BLaER1 (cell line): ENCODE data around the gene GOLGA1.
"Not testable (repeated sequence)": the region's sequence is repeated elsewhere in the genome, so short reads cannot be mapped to it uniquely, and the experiment has no call there.

ENCODE experiments used
- H3K27ac ChIP-seq: shearing (Covaris generic); formaldehyde crosslinking; 2 replicates; pipeline ENCODE4 v1.8.1; 2022
- H3K27me3 ChIP-seq: shearing (Covaris generic); formaldehyde crosslinking; 2 replicates; pipeline ENCODE4 v1.8.1; 2022
- H3K36me3 ChIP-seq: shearing (Covaris generic); formaldehyde crosslinking; 2 replicates; pipeline ENCODE4 v1.8.1; 2022
- H3K4me1 ChIP-seq: shearing (Covaris generic); formaldehyde crosslinking; 2 replicates; pipeline ENCODE4 v1.8.1; 2022
- H3K4me2 ChIP-seq: shearing (Covaris generic); formaldehyde crosslinking; 2 replicates; pipeline ENCODE4 v1.8.1; 2022
- H3K4me3 ChIP-seq: shearing (Covaris generic); formaldehyde crosslinking; 2 replicates; pipeline ENCODE4 v1.8.1; 2022
- H3K9ac ChIP-seq: shearing (Covaris generic); formaldehyde crosslinking; 2 replicates; pipeline ENCODE4 v1.8.1; 2022
- H3K9me3 ChIP-seq: shearing (Covaris generic); formaldehyde crosslinking; 2 replicates; pipeline ENCODE4 v1.8.1; 2022
- H4K20me1 ChIP-seq: shearing (Covaris generic); formaldehyde crosslinking; 2 replicates; pipeline ENCODE4 v1.8.1; 2022
- Cebpa-rat ChIP-seq: shearing (Covaris generic); IDR thresholded peaks from 2 replicates; pipeline ENCODE4 v1.8.1; 2022

GOLGA1 gene

GRCh38 chr9:124854161-124854560 lies 86.7 kb downstream of the GOLGA1 start:
- no peaks in the 10 kb centered on the region for H3K27me3 ChIP-seq
- no peak overlapping the region for H3K4me2 ChIP-seq
- no peaks in the 10 kb centered on the region for H3K9me3 ChIP-seq
- no peak overlapping the region for H3K4me3 ChIP-seq
- peaks cover 32% of the 10 kb centered on the region for H3K36me3 ChIP-seq
- no peak overlapping the region for H3K27ac ChIP-seq
- peaks cover 50% of the 10 kb centered on the region for H4K20me1 ChIP-seq
- H3K9ac ChIP-seq = no peak overlapping the region
- TF ChIP-seq Cebpa-rat = no peak
- H3K4me1 ChIP-seq = peaks cover 32% of the 10 kb centered on the region

GRCh38 chr9:124853605-124854143 lies 87.2 kb downstream of the GOLGA1 start:
- H3K4me3 ChIP-seq = peak overlapping the region; percentile 56; the same call in 1 of the 2 replicates
- H3K27ac ChIP-seq = no peak overlapping the region
- H3K27me3 ChIP-seq = no peaks in the 10 kb centered on the region
- no peaks in the 10 kb centered on the region for H3K9me3 ChIP-seq
- H3K36me3 ChIP-seq = peaks cover 27% of the 10 kb centered on the region
- H3K9ac ChIP-seq = peak overlapping the region; percentile 48; the same call in 1 of the 2 replicates
- H3K4me2 ChIP-seq = peak overlapping the region; percentile 91
- H4K20me1 ChIP-seq = peaks cover 45% of the 10 kb centered on the region
- H3K4me1 ChIP-seq = peaks cover 27% of the 10 kb centered on the region
- TF ChIP-seq Cebpa-rat = no peak

GRCh38 chr9:124852829-124853531 lies 87.9 kb downstream of the GOLGA1 start, which contains the start of gene WDR38:
Gene WDR38, plus strand, starts transcription at chr9:124853460. Its CDS starts 72 bp downstream, at chr9:124853532.
- Histone ChIP-seq H4K20me1 (peaks cover 38% of the 10 kb centered on the region), H3K4me3 (peak within 1 kb of the TSS; percentile 56), H3K27me3 (no peaks in the 10 kb centered on the region), H3K36me3 (peaks cover 20% of the 10 kb centered on the region), H3K9ac (peak within 1 kb of the TSS; percentile 48; the same call in 1 of the 2 replicates), H3K4me2 (peak within 1 kb of the TSS; percentile 91), H3K9me3 (no peaks in the 10 kb centered on the region), H3K27ac (no peak within 1 kb of the TSS), H3K4me1 (peaks cover 23% of the 10 kb centered on the region)
- TF ChIP-seq Cebpa-rat = no peak

- Histone ChIP-seq H3K27ac (no peak overlapping the region), H3K4me1 (peaks cover 23% of the 10 kb centered on the region), H3K9me3 (no peaks in the 10 kb centered on the region), H3K27me3 (no peaks in the 10 kb centered on the region), H4K20me1 (peaks cover 31% of the 10 kb centered on the region), H3K4me2 (peak overlapping the region; percentile 91), H3K36me3 (peaks cover 13% of the 10 kb centered on the region), H3K9ac (0 out of 2 replicates have a peak overlapping the region, but pooled peaks have one; percentile 48), H3K4me3 (peak overlapping the region; percentile 56)
- no peak for TF ChIP-seq Cebpa-rat
These were observed 88.6 kb downstream of the GOLGA1 start for GRCh38 chr9:124852121-124852828.

- H3K9me3 ChIP-seq = no peaks in the 10 kb centered on the region
- H3K27me3 ChIP-seq = no peaks in the 10 kb centered on the region
- H3K36me3 ChIP-seq = no peaks in the 10 kb centered on the region
- no peak overlapping the region for H3K4me3 ChIP-seq
- H3K4me2 ChIP-seq = no peak overlapping the region
- H3K4me1 ChIP-seq = peaks cover 23% of the 10 kb centered on the region
- TF ChIP-seq Cebpa-rat = no peak
- no peak overlapping the region for H3K9ac ChIP-seq
- peaks cover 8% of the 10 kb centered on the region; the same call in 1 of the 2 replicates for H4K20me1 ChIP-seq
- no peak overlapping the region for H3K27ac ChIP-seq
These were observed 91.1 kb downstream of the GOLGA1 start for GRCh38 chr9:124849801-124850200.

GRCh38 chr9:124846969-124847368 lies 93.9 kb downstream of the GOLGA1 start:
- Histone ChIP-seq H4K20me1 (no peaks in the 10 kb centered on the region), H3K9me3 (no peaks in the 10 kb centered on the region), H3K9ac (no peak overlapping the region), H3K4me1 (peaks cover 12% of the 10 kb centered on the region), H3K36me3 (no peaks in the 10 kb centered on the region), H3K4me2 (no peak overlapping the region), H3K27ac (no peak overlapping the region), H3K27me3 (no peaks in the 10 kb centered on the region), H3K4me3 (no peak overlapping the region)
- no peak for TF ChIP-seq Cebpa-rat

GRCh38 chr9:124846467-124846866 lies 94.4 kb downstream of the GOLGA1 start:
- not testable (repeated sequence) for H3K27ac ChIP-seq, H3K27me3 ChIP-seq, H3K9me3 ChIP-seq, H4K20me1 ChIP-seq, H3K4me2 ChIP-seq, H3K4me3 ChIP-seq, H3K9ac ChIP-seq, H3K36me3 ChIP-seq, H3K4me1 ChIP-seq

GRCh38 chr9:124844291-124844690 lies 96.6 kb downstream of the GOLGA1 start:
- Histone ChIP-seq H3K27me3 (no peaks in the 10 kb centered on the region), H3K9ac (no peak overlapping the region), H3K4me3 (no peak overlapping the region), H4K20me1 (no peaks in the 10 kb centered on the region), H3K9me3 (no peaks in the 10 kb centered on the region), H3K4me1 (no peaks in the 10 kb centered on the region), H3K4me2 (no peak overlapping the region), H3K27ac (no peak overlapping the region), H3K36me3 (no peaks in the 10 kb centered on the region)
- TF ChIP-seq Cebpa-rat = no peak

GRCh38 chr9:124843456-124844034 lies 97.3 kb downstream of the GOLGA1 start:
- H3K4me2 ChIP-seq = no peak overlapping the region
- TF ChIP-seq Cebpa-rat = no peak
- H3K27me3 ChIP-seq = no peaks in the 10 kb centered on the region
- H3K4me1 ChIP-seq = no peaks in the 10 kb centered on the region
- no peak overlapping the region for H3K9ac ChIP-seq
- H3K36me3 ChIP-seq = no peaks in the 10 kb centered on the region
- H3K9me3 ChIP-seq = no peaks in the 10 kb centered on the region
- no peak overlapping the region for H3K27ac ChIP-seq
- no peak overlapping the region for H3K4me3 ChIP-seq
- H4K20me1 ChIP-seq = no peaks in the 10 kb centered on the region
